Fibroblast of lung (primary cell): ENCODE measurements around the gene AMPD3. TPM values are rescaled to one million over a fixed set of nuclear protein-coding genes. Genes with fewer than 3 reads are reported as not detected.

Experiments
- DNase-seq, 2 donors: peaks; one replicate each; pipeline versions ENCODE4 v3.0.0 to v3.0.0-alpha.2; 2010; ENCODE audit warnings: low read depth in 2 of 2
- H2AFZ ChIP-seq: 2 replicates; pipeline ENCODE4 v1.5.1; 2012; ENCODE audit warnings: low read length, control low read depth, inconsistent platforms
- H3K27ac ChIP-seq: 2 replicates; pipeline ENCODE4 v1.5.1; 2011; ENCODE audit warnings: low read length, control low read depth; ENCODE audit not compliant: insufficient read depth
- H3K27me3 ChIP-seq: 2 replicates; pipeline ENCODE4 v1.5.1; 2011; ENCODE audit warnings: mild to moderate bottlenecking, low read length; ENCODE audit not compliant: control insufficient read depth, insufficient read depth
- H3K36me3 ChIP-seq: 2 replicates; pipeline ENCODE4 v1.5.1; 2011; ENCODE audit warnings: low read length; ENCODE audit not compliant: control insufficient read depth, insufficient read depth
- H3K4me1 ChIP-seq: 2 replicates; pipeline ENCODE4 v1.5.1; 2011; ENCODE audit warnings: low read length; ENCODE audit not compliant: control insufficient read depth, insufficient read depth; ENCODE audit errors: extremely low read depth
- H3K4me2 ChIP-seq: 2 replicates; pipeline ENCODE4 v1.5.1; 2011; ENCODE audit warnings: low read length, control low read depth; ENCODE audit not compliant: insufficient read depth; ENCODE audit errors: extremely low read depth
- H3K4me3 ChIP-seq, 4 experiments: fragments of 200-600 bp in 1 of 4; sonication (generic) in 1 of 4; replicated peaks in 1 of 4; 2 replicates each; pipeline ENCODE4 v1.5.1; 2011 to 2016; ENCODE audit warnings: low read length in 4 of 4, low read depth in 3 of 4, mild to moderate bottlenecking in 3 of 4, control low read depth in 2 of 4, inconsistent platforms in 1 of 4, mixed read lengths in 1 of 4; ENCODE audit not compliant: insufficient read depth in 1 of 4; ENCODE audit errors: control extremely low read depth in 1 of 4
- H3K79me2 ChIP-seq: 2 replicates; pipeline ENCODE4 v1.5.1; 2012; ENCODE audit warnings: mild to moderate bottlenecking, low read length, inconsistent platforms; ENCODE audit not compliant: control insufficient read depth, insufficient read depth
- H3K9ac ChIP-seq: 2 replicates; pipeline ENCODE4 v1.5.1; 2011; ENCODE audit warnings: mild to moderate bottlenecking, low read length, control low read depth; ENCODE audit not compliant: insufficient read depth
- H3K9me3 ChIP-seq: 2 replicates; pipeline ENCODE4 v1.5.1; 2012; ENCODE audit warnings: low read depth, low read length; ENCODE audit not compliant: control insufficient read depth, insufficient read depth
- H4K20me1 ChIP-seq: 2 replicates; pipeline ENCODE4 v1.5.1; 2011; ENCODE audit warnings: low read length; ENCODE audit not compliant: control insufficient read depth, insufficient read depth; ENCODE audit errors: extremely low read depth
- EZH2 ChIP-seq: IDR thresholded peaks from 2 replicates; pipeline ENCODE4 v1.5.1; 2012; ENCODE audit warnings: low read length, control low read depth, mild to moderate bottlenecking; ENCODE audit errors: missing control alignments
- polyA plus RNA-seq, 2 donors: library from polyadenylated mRNA; depleted of rRNA in 1 of 2; stranded (reverse) in 1 of 2; unstranded in 1 of 2; fragments of >200 nt; gene quantifications; 2 replicates each; pipeline ENCODE4 v1.2.1, GENCODE V29; 2011 to 2012; ENCODE audit warnings: missing spikeins in 1 of 2
- total RNA-seq: library from RNA; depleted of rRNA; stranded (reverse); fragments of >200 nt; gene quantifications from 2 replicates; pipeline ENCODE4 v1.2.1, GENCODE V29; 2014
- TF ChIP-seq, protein P1 (sequence below), 2 donors: IDR thresholded peaks in 1 of 2; conservative IDR thresholded peaks in 1 of 2; 1 replicate in 1 of 2; 2 replicates in 1 of 2; pipeline ENCODE4 v1.5.1; 2011 to 2012; ENCODE audit warnings: low read length in 2 of 2, control low read depth in 1 of 2, inconsistent platforms in 1 of 2, low read depth in 1 of 2, mild to moderate bottlenecking in 1 of 2

The AMPD3 gene
- total and polyA plus RNA-seq, 2 donors (not counting 1 experiment from before 2014, with no cell fraction given), result 18.1 to 24.9 TPM

DNA sequence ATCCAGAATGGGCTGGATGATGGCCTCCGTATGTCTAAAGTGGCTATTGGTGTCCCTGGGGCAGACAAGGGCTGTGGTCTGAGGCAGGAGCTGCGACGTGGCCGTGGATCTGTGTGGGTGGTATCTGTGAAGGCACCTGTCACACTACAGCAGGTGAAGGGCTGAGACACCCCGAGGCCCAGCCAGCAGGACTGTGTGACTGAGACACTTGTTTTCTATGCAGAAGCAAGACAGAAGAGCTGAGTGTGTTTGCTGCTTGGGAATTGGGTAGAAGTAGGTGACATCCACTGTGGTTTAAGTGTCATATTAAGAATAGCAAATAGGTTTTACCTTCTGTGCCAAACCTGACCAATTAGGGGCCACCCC is 35.0 kb downstream of the AMPD3 start:
- TF ChIP-seq, protein P1, sequence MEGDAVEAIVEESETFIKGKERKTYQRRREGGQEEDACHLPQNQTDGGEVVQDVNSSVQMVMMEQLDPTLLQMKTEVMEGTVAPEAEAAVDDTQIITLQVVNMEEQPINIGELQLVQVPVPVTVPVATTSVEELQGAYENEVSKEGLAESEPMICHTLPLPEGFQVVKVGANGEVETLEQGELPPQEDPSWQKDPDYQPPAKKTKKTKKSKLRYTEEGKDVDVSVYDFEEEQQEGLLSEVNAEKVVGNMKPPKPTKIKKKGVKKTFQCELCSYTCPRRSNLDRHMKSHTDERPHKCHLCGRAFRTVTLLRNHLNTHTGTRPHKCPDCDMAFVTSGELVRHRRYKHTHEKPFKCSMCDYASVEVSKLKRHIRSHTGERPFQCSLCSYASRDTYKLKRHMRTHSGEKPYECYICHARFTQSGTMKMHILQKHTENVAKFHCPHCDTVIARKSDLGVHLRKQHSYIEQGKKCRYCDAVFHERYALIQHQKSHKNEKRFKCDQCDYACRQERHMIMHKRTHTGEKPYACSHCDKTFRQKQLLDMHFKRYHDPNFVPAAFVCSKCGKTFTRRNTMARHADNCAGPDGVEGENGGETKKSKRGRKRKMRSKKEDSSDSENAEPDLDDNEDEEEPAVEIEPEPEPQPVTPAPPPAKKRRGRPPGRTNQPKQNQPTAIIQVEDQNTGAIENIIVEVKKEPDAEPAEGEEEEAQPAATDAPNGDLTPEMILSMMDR (conservative IDR thresholded peaks at IDR 0.05 in 1 of 2, IDR thresholded peaks at IDR 0.05 in 1 of 2; ENCODE audit: low read depth in 1 of 2, low read length in 2 of 2), result no peak
- TF ChIP-seq EZH2, result no peak
- no peak overlapping the region for H3K4me3 ChIP-seq
- no peak overlapping the region for H2AFZ ChIP-seq
- H4K20me1 ChIP-seq, result no peaks in the 10 kb centered on the region
- H3K79me2 ChIP-seq, result no peaks in the 10 kb centered on the region
- H3K4me1 ChIP-seq, result peaks cover 18% of the 10 kb centered on the region
- H3K27ac ChIP-seq, result peak overlapping the region; percentile 86
- H3K36me3 ChIP-seq, result peaks cover 3% of the 10 kb centered on the region
- no peak overlapping the region for H3K9ac ChIP-seq
- no peak overlapping the region for H3K4me2 ChIP-seq
- no peaks in the 10 kb centered on the region for H3K9me3 ChIP-seq
- DNase-seq, result no peak
- H3K27me3 ChIP-seq, result no peaks in the 10 kb centered on the region

GRCh38 chr11:10490398-10491241 is 35.6 kb downstream of the AMPD3 start:
- peaks cover 3% of the 10 kb centered on the region for H3K36me3 ChIP-seq
- H3K4me3 ChIP-seq, result no peak overlapping the region
- peaks cover 18% of the 10 kb centered on the region for H3K4me1 ChIP-seq
- H3K27me3 ChIP-seq, result no peaks in the 10 kb centered on the region
- no peaks in the 10 kb centered on the region for H4K20me1 ChIP-seq
- no peak overlapping the region for H3K9ac ChIP-seq
- no peak overlapping the region for H2AFZ ChIP-seq
- DNase-seq, result peak; percentile 97 to 100
- no peaks in the 10 kb centered on the region for H3K79me2 ChIP-seq
- H3K9me3 ChIP-seq, result no peaks in the 10 kb centered on the region
- peak overlapping the region; percentile 86 for H3K27ac ChIP-seq
- H3K4me2 ChIP-seq, result peak overlapping the region; percentile 77
- TF ChIP-seq, protein P1 (conservative IDR thresholded peaks at IDR 0.05 in 1 of 2, IDR thresholded peaks at IDR 0.05 in 1 of 2; ENCODE audit: low read depth in 1 of 2, low read length in 2 of 2), result no peak
- no peak for TF ChIP-seq EZH2

GRCh38 chr11:10492084-10492483 is 37.0 kb downstream of the AMPD3 start:
- DNase-seq, result no peak
- no peak overlapping the region for H3K4me2 ChIP-seq
- H2AFZ ChIP-seq, result no peak overlapping the region
- no peak overlapping the region for H3K9ac ChIP-seq
- H3K36me3 ChIP-seq, result peaks cover 5% of the 10 kb centered on the region
- TF ChIP-seq, protein P1 (conservative IDR thresholded peaks at IDR 0.05 in 1 of 2, IDR thresholded peaks at IDR 0.05 in 1 of 2; ENCODE audit: low read depth in 1 of 2, low read length in 2 of 2), result no peak
- no peak for TF ChIP-seq EZH2
- H3K79me2 ChIP-seq, result no peaks in the 10 kb centered on the region
- no peaks in the 10 kb centered on the region for H3K27me3 ChIP-seq
- no peaks in the 10 kb centered on the region for H4K20me1 ChIP-seq
- H3K4me1 ChIP-seq, result peaks cover 18% of the 10 kb centered on the region
- no peak overlapping the region for H3K4me3 ChIP-seq
- H3K27ac ChIP-seq, result no peak overlapping the region
- no peaks in the 10 kb centered on the region for H3K9me3 ChIP-seq
